ENCODE data around the gene RNASE13. TPM values are rescaled to one million over a fixed set of nuclear protein-coding genes. Genes with fewer than 3 reads are reported as not detected.
A peak's percentile ranks its signal among the peaks of the same experiment; 100 is the strongest.

Gene RNASE13
- total RNA-seq, 1 experiment from 2014 or later = not detected

GRCh38 chr14:20999591-20999990, 35.0 kb downstream of the RNASE13 start:
- no peaks in the 10 kb centered on the region; the same call in 1 of the 2 replicates for H3K27me3 Mint-ChIP-seq (ENCODE audit: low read depth)
- DNase-seq (ENCODE audit: low spot score) = no peak
- TF ChIP-seq ZBTB43 (CRISPR knock-in tag; IDR thresholded peaks at IDR 0.05) (no peak), IRF2 (CRISPR knock-in tag; IDR thresholded peaks at IDR 0.05; ENCODE audit: borderline replicate concordance, low read depth) (no peak), CTCF (IDR thresholded peaks at IDR 0.05) (no peak), NR2C2 (CRISPR knock-in tag; IDR thresholded peaks at IDR 0.05) (no peak), NFATC4 (CRISPR knock-in tag; IDR thresholded peaks at IDR 0.05) (no peak), ELF4 (CRISPR knock-in tag; IDR thresholded peaks at IDR 0.05; ENCODE audit: low read depth) (no peak), RORB (CRISPR knock-in tag; IDR thresholded peaks at IDR 0.05) (no peak), SP1 (CRISPR knock-in tag; conservative IDR thresholded peaks at IDR 0.05) (no peak), ZNF396 (CRISPR knock-in tag; IDR thresholded peaks at IDR 0.05; ENCODE audit: borderline replicate concordance) (no peak), ARID4B (CRISPR knock-in tag; IDR thresholded peaks at IDR 0.05; ENCODE audit: borderline replicate concordance) (no peak), FOXK1 (CRISPR knock-in tag; IDR thresholded peaks at IDR 0.05) (no peak), TEAD1 (CRISPR knock-in tag; IDR thresholded peaks at IDR 0.05) (no peak), PREB (CRISPR knock-in tag; IDR thresholded peaks at IDR 0.05; ENCODE audit: borderline replicate concordance) (no peak), PRRX2 (CRISPR knock-in tag; IDR thresholded peaks at IDR 0.05) (no peak), ETV6 (CRISPR knock-in tag; IDR thresholded peaks at IDR 0.05) (no peak)
- ChIA-PET POLR2A (no interaction called here), CTCF (interaction anchor here (0.7 to 5.6 kb wide), 17 partner anchors 12 to 133 kb away, joined by 3 to 78 read pairs (median 5); partner anchors contain the start of gene ARHGEF40)
- peaks cover 24% of the 10 kb centered on the region for H3K36me3 Mint-ChIP-seq
- no peak overlapping the region for H3K27ac Mint-ChIP-seq
- H3K4me3 Mint-ChIP-seq = no peak overlapping the region
- no peak for ATAC-seq
- H3K4me1 Mint-ChIP-seq = peaks cover 18% of the 10 kb centered on the region
- H3K9me3 Mint-ChIP-seq = no peaks in the 10 kb centered on the region

- H3K4me3 Mint-ChIP-seq = peak within 1 kb of the TSS; percentile 32
- H3K9me3 Mint-ChIP-seq = no peaks in the 10 kb centered on the region
- ATAC-seq (peak; percentile 90), DNase-seq (ENCODE audit: low spot score) (peak; percentile 63)
- ChIA-PET POLR2A (interaction anchor here (1.0 to 1.3 kb wide), 3 partner anchors 16 to 96 kb away, joined by 3 to 4 read pairs (median 3); no protein-coding TSS in a partner anchor), CTCF (interaction anchor here (0.7 to 5.6 kb wide), 14 partner anchors 11 to 132 kb away, joined by 3 to 78 read pairs (median 5); partner anchors contain the start of gene ARHGEF40)
- H3K27ac Mint-ChIP-seq = peak within 1 kb of the TSS; percentile 55
- peaks cover 18% of the 10 kb centered on the region for H3K4me1 Mint-ChIP-seq
- peaks cover 30% of the 10 kb centered on the region for H3K36me3 Mint-ChIP-seq
- no peaks in the 10 kb centered on the region; the same call in 1 of the 2 replicates for H3K27me3 Mint-ChIP-seq (ENCODE audit: low read depth)
- TF ChIP-seq JAZF1 (CRISPR knock-in tag; IDR thresholded peaks at IDR 0.05) (no peak), ELF4 (CRISPR knock-in tag; IDR thresholded peaks at IDR 0.05; ENCODE audit: low read depth) (no peak), HMGXB4 (CRISPR knock-in tag; IDR thresholded peaks at IDR 0.05) (no peak), TEAD1 (CRISPR knock-in tag; IDR thresholded peaks at IDR 0.05) (no peak), ZSCAN18 (CRISPR knock-in tag; IDR thresholded peaks at IDR 0.05) (no peak), ERG (CRISPR knock-in tag; IDR thresholded peaks at IDR 0.05) (no peak)
These were observed 35.8 kb downstream of the RNASE13 start, which contains the start of gene SLC39A2 for GRCh38 chr14:20998674-20999366. SLC39A2 (plus strand) TSS chr14:20999293; CDS start chr14:20999447, 154 bp downstream.
